ENCODE measurements around the gene PTPRJ. TPM values are rescaled to one million over a fixed set of nuclear protein-coding genes. Genes with fewer than 3 reads are reported as not detected.
"Not testable (repeated sequence)": the region's sequence is repeated elsewhere in the genome, so short reads cannot be mapped to it uniquely, and the experiment has no call there.

PTPRJ gene
- polyA plus RNA-seq, 3 donors, result 2.8 to 3.7 (median 3.4) TPM

DNA sequence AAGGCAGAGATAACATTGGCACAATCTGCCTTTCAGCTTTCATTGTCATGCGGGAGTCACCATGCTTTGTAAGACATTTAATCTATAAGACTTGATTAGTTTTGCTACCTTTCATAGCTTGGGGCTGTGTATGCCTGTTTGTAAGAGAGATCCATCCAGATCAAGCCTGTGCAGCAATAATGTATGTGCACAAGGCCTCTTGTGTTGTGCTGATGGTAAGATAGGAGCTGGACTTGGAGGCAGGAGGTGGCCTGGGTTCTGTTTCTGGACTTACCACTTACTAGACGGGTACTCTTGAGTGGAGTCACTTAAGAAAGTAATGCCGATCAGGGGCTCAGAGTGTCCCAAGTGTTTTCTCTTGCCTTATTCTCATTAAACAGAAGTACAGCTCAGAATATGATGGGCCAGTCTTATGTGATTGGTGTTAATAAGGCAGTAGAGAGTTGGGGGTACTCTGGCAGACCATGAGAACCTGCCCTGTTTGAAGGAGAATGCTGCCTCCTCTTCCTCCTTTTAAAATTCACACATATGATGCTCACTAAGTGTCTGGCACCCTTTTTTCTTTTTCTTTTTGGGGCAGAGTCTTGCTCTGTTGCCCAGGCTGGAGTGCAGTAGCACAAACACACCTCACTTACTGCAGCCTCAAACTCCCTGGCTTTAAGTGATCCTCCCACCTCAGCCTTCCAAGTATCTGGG lies 30.9 kb downstream of the PTPRJ start:
- 91 to 94% (median 92%) methylated on average over 3 of the region's 3 CpGs for WGBS, 3 donors
- no peak overlapping the region for H3K27ac ChIP-seq (ENCODE audit: low read depth, low read length)

DNA sequence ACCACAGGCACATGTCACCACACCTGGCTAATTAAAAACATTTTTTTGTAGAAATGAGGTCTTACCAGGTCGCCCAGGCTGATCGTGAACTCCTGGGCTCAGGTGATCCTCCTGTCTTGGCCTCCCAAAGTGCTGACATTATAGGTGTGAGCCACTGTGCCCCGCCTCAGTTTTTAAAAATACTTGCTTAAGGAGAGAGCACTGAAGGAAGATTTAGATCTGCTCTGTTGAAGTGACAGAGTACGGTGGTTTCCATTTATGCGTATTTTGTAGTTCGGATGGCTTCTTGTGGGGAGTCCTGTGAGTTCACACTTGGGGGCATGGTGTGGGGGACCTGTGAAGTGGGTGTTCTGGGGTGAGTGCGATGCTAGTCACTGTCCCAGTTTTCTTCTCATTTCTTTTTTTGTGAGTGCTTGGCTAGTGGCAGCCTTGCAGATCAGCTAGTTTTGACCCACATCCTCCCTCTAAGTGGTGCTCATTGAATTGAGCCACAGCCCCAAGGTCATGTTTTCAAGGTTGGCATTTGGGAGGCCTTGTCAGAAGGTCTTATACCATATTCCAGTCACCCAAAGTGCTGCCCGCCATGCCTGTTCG lies 31.5 kb downstream of the PTPRJ start:
- no peak overlapping the region for H3K27ac ChIP-seq (ENCODE audit: low read depth, low read length)
- WGBS, 3 donors, result 89 to 90% (median 90%) methylated on average over 9 of the region's 9 CpGs

DNA sequence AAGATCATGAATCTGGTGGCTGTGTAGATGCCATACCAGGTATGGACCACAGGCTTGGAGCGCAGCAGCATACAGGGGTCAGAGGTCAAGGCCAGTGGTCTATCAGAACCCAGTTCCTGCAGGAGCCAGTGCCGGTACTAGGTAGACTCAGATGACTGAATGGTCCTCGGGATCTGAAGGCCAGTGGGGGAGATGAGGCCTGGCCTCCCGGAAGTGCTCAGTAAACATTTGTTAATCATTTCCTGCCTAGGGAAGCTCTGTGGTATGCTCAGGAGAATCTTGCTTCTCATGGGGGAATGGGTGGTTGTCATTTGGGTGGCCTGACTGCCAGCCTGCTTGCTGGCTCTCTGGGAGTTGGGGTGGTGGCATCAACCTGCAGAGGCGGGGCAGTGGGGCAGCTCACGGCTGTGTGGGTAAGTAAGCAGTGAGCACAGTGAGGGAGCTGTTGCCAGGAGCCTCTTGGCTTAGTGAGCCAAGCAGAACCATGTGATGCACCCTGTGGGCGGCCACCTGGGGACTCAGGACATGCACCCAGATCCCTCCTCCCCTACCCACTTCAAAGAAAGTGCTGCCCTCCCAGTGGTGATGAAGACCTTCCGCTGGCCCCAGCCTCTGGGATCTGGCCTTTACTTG lies 33.0 kb downstream of the PTPRJ start:
- no peak overlapping the region for H3K27ac ChIP-seq (ENCODE audit: low read depth, low read length)
- 53 to 59% (median 54%) methylated on average over 8 of the region's 8 CpGs for WGBS, 3 donors

DNA sequence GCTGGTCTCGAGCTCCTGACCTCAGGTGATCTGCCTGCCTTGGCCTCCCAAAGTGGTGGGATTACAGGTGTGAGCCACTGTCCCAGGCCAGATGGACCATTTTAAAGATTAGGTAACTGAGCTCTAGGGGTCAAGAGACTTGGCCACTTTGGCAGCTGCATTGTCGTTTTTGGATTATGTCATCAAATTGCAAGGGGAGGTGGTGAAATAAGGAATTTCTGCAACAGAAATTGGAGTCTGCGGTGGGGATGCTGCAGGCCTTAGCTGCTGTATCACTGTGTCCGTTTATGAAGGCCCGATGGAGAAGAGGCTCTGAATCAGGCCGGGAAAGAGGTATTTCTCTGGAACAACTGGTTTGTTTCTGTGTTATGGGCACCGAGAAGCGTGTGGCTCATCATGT lies 34.6 kb downstream of the PTPRJ start:
- WGBS, 3 donors, result 61 to 90% (median 65%) methylated on average over 8 of the region's 8 CpGs
- H3K27ac ChIP-seq (ENCODE audit: low read depth, low read length), result no peak overlapping the region

DNA sequence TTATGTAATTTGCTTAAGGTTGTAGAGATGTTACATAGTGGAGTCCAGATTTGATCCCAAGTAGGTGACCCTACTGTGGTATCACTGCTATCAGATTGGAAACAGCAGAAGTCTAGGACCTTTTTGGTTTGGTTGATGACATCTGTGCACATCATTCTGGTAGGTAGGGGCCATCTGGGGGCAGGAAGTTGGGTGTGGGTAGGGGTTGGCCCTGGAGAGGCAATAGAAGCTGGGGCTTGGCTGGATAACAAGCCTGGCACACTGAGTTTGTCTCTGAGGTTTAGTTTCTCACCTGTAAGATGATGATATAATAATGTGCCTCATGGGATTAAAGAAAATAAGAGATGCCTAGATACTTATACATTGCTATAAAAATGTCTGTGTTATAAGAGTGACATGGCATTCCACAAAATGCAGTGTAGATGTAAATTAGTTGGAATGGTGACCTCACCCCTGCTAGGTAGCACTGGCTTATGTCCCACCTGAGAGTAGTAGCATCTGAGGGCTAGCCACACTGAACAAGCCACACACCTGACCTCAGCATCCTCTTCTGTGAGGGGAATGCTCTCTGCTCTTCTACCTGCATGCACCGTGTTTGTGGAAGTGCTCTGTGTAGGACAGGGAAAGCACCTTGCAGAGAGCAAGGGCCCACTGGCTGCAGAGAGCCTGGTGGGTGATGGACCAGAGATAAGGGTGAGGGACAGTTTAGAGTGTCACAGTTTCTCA lies 36.9 kb downstream of the PTPRJ start:
- 30 to 60% (median 31%) methylated on average over 1 of the region's 1 CpG for WGBS, 3 donors
- H3K27ac ChIP-seq (ENCODE audit: low read depth, low read length), result no peak overlapping the region

DNA sequence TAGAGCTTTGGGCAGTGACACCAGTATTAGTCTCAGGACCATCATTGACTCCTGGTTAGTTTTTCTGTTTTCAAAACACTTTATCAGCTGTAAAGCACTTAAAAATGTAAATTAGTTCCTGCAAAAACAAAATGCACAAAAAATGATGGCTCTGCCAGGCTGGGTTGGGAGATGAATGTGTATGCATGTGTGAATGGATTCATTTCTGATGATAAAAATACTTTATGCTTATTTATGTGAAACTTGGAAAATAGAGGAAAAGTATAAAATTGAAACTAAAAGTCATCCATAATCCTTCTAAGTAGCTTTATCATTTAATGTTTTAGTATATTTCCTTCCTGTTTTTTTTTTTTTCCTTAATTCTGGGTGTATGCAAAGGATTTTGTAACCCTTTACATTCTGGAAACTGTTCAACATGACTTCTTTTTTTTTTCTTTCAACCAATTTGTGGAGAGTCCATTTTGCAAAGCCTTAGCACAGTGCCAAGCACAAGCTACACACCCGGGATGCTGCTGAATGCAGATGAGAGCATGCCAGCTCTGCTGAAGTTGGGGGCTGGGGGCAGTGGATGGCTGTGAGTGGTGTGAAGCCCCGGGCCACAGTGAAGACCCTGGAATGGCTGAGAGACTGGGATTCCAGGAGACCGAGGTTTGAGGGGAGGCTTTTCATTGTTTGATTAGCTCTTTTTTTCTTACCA lies 37.6 kb downstream of the PTPRJ start:
- WGBS, 3 donors, result 43 to 77% (median 48%) methylated on average over 3 of the region's 3 CpGs
- no peak overlapping the region for H3K27ac ChIP-seq (ENCODE audit: low read depth, low read length)

DNA sequence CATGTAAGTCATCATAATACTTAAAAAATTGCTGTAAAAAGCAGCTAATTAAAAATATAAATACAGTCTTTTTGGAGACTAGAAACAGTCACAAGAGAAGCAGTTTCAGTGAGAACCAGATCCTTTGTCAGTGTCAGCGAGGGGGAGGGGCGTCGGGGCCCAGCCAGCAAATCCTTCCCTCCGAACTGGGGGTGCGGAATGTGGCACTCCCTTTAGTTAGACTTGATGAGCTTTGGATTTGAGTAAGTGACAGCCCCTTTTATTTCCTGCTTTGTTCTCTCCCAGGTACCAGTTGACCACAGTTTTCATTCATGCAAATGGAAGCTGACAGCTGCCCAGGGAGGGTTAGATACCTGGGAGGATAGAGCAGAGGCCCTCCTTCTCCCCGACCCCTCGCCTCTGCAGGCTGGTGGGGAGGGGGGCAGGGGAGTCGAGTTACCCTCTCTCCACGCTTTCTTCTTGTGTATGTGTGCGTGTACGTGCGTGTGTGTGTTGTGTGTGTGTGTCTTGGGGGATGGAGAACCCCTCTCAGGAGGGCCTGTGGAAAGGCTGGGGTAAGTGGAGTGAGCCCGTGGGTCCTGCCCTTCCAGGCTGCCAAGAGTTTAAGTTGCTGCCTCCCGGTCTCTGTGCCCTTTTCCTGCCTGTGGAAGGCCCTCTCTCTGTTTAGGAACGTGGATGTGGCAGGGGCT lies 38.3 kb downstream of the PTPRJ start:
- WGBS, 3 donors, result 63 to 75% (median 68%) methylated on average over 14 to 15 of the region's 15 CpGs
- no peak overlapping the region for H3K27ac ChIP-seq (ENCODE audit: low read depth, low read length)

DNA sequence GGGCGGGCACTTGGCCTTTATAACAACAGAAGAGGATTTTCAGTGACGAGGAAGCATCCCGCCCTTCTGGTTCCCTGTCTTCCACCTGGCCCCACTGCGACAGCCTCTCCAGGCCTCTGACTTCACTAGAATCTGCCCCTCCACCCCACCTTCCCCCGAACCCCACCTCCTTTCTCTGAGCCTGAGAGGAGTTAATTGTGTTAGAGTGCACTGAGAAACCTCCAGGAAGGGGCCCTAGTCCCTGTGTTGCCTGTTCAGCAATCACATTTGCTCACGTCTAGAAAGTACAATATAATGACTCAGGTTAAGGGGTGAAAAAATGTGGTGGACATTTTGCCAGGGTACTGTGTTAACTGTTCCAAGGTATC lies 38.8 kb downstream of the PTPRJ start:
- 49 to 73% (median 50%) methylated on average over 6 of the region's 6 CpGs for WGBS, 3 donors
- no peak overlapping the region for H3K27ac ChIP-seq (ENCODE audit: low read depth, low read length)

DNA sequence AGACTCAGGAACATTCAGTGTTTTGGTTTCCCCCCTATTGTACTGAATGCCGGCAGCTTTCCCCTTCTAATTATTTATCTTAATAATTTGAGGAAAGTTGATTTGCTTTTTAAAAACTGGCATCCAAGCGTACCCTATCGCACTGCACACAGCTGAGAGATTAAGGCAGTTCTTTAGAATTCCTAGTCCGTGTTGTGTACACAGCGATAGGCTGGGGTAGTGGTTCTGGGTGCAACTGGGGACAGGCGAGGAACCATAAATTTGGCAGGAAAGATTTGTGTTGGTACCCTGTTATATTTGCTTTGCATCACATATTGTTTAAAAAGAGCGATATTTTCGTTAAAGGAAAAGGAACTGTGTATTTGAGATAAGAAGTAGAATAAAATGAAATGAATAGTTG lies 39.2 kb downstream of the PTPRJ start:
- 37 to 76% (median 73%) methylated on average over 8 of the region's 8 CpGs for WGBS, 3 donors
- H3K27ac ChIP-seq (ENCODE audit: low read depth, low read length), result no peak overlapping the region

DNA sequence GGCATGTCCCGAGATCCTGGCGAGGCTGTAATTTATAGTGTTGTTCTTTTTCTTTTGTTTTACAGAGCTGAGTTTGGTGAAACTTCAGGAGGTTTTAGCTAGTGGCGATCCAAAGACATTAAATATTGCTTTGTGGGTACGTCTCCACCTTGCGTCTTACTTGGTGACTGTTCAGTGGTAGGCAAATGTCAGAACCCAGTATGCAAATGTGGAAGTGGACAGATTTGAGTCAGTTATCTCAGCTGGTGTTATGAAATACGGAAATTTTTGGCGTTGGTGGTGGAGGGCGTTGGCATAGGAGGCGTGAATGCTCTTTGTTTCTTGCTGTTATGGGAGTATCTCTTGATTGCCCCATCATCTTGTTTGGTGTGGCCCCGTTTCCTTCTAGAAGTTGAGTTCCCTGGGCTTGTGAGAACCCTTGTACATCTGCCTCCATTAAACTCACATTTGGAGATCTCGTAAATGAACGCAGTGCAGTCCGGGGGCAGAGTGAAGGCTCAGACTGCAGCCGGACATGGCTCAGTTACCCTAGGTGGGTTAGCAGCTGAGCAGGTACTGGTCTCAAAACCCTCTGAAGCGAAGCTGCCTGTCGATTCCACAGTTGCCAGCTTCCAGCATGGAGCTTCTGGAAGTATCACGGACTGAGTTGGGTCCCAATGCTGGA lies 39.9 kb downstream of the PTPRJ start:
- no peak overlapping the region for H3K27ac ChIP-seq (ENCODE audit: low read depth, low read length)
- WGBS, 3 donors, result 60 to 85% (median 69%) methylated on average over 17 of the region's 17 CpGs

DNA sequence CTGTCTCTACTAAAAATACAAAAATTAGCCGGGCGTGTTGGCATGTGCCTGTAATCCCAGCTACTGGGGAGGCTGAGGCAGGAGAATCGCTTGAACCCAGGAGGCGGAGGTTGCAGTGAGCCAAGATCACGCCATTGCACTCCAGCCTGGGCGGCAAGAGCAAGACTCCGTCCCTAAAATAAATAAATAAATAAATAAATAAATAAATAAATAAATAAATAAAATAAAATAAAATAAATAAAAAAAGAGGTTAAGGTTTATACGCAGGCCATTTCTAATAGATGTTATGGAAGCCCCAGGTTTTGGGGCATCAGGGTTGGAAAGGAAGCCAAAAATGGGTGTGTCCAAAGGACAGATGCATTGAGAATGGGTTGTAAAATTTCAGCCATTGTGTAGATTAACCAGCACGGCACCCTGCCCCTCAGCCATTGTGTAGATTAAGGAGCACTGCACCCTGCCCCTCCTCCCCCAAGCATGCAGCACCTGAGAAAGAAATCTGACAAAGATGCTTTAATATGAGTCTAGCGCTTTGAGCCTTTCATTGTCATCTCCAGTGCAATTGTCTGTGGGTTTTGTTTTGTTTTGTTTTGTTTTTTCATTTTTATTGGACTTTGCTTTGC lies 41.0 kb downstream of the PTPRJ start:
- WGBS, 3 donors, result 95 to 97% (median 96%) methylated on average over 10 of the region's 10 CpGs
- not testable (repeated sequence) for H3K27ac ChIP-seq (ENCODE audit: low read depth, low read length)

DNA sequence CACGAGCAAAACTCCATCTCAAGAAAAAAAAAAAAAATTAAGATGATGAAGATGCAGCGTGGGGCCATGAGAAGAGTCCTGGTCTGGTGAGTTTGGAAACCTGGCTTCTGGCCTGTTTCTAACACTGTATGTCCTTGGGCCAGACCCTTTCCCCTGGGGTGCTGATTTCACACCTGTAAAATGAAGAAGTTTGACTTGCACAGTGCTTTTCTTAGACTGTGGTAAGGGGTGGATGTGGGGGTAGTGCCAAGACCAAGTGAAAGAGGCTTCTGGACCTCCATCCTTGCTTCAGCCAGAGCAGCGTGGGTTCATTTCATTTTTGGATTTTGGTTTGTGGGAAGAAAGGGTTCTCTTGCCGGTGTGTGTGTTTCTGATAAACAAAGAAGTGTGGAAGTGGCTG lies 42.1 kb downstream of the PTPRJ start:
- no peak overlapping the region for H3K27ac ChIP-seq (ENCODE audit: low read depth, low read length)
- 75 to 91% (median 76%) methylated on average over 4 of the region's 4 CpGs for WGBS, 3 donors

DNA sequence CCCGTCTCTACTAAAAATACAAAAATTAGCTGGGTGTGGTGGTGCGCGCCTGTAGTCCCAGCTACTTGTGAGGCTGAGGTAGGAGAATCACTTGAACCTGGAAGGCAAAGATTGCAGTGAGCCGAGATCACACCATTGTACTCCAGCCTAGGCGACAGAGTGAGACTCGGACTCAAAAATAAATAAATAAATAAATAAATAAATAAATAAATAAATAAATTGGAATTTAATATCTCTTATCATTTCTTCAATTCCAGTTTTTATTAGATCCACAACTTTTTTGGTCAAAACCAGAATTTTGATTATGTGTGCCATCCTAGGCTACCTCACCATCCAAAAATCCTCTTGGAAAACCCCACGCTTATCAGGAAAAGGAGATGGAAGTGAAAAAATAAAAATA lies 43.2 kb downstream of the PTPRJ start:
- H3K27ac ChIP-seq (ENCODE audit: low read depth, low read length), result not testable (repeated sequence)
- 93 to 96% (median 96%) methylated on average over 7 of the region's 7 CpGs for WGBS, 3 donors

DNA sequence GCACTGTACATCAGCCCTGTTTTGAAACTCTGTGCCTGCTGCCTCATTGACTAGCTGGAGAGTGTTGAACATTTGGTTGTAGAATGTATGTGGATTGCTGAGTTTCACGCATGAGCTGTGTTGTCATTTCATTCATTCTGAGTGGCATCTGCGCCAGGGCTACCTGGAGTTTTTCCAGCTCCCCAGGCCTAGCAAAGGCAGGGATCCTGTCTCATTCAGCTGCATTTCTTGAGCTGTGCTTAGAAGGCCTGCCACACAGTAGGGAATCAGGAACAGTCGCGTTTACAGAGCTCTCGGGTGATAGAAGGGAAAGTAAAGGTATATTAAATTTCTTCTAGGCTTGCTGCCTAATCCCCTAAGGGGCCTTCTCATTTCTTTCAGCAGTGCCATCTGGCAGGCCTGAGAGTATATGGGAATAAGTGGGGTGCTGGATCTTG lies 44.3 kb downstream of the PTPRJ start:
- 80 to 83% (median 82%) methylated on average over 5 of the region's 5 CpGs for WGBS, 3 donors
- no peak overlapping the region for H3K27ac ChIP-seq (ENCODE audit: low read depth, low read length)

DNA sequence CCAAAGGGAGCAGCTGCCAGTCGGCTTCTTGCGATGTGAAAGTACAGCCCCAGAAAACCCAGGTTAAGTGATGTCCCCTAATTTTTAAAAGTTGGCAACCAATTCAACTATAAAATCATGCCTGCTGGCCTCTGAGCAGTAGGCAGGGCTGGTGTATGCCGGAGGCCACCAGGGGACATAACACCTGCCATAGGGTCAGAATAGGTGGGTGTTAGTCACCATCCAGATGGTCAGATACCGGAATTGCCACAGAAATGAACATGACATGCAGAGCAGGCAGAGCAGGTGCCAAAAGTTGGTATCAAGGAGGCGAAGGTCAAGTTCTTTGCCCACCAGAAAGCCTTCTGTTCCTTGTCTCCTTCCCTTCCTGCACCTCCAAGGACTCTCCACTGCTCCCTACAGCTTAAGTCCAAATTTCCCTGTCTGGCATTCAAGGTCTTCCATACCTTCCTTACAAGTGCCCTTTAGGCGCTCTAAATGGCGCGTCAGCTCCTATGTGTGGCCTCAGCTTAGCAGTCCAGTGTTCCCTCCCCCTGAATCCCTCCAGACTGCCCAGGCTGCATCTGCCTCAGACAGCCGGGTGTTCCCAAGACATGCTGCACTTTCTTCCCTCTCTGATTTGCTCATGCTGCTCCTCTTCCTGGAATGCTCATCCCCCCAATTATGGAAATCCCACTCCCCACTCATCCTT lies 45.1 kb downstream of the PTPRJ start:
- WGBS, 3 donors, result 87 to 90% (median 89%) methylated on average over 9 of the region's 9 CpGs
- no peak overlapping the region for H3K27ac ChIP-seq (ENCODE audit: low read depth, low read length)

DNA sequence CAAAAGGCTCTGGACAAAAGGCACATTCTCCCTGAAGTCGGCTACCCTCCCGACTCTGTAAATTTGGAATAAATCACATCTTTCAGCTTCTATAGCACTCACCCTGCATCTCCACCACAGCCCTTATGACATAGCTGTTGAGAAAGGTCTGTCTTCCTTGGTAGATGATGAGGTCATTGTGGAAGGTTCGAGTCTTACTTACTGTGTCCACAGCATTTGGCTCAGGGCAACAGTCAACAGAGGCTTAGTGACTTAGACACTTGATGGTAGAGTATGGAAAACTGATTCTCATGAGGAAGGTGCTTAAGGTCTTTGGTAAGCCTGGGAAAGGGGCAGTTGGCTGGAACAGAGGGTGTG lies 45.6 kb downstream of the PTPRJ start:
- H3K27ac ChIP-seq (ENCODE audit: low read depth, low read length), result no peak overlapping the region
- WGBS, 3 donors, result 59 to 78% (median 63%) methylated on average over 3 of the region's 3 CpGs

All from adipose tissue (tissue), 3 donors.